GM12872 (cell line): Measurements from ENCODE around the gene OR4K5.

Source experiments
- CTCF ChIP-seq: IDR thresholded peaks from 3 replicates; pipeline ENCODE4 v1.5.1; 2011; ENCODE audit warnings: low read depth, mild to moderate bottlenecking, low read length, moderate library complexity; ENCODE audit not compliant: insufficient read depth

Gene OR4K5

GRCh38 chr14:19947413-19948090 lies 27.1 kb downstream of the OR4K5 start:
- TF ChIP-seq CTCF: no peak

- no peak for TF ChIP-seq CTCF
Measured at GRCh38 chr14:19949218-19949617, 28.8 kb downstream of the OR4K5 start.
